NCI-H524 (cell line): Measurements from ENCODE around the gene NEU1.
"Not testable (repeated sequence)": the region's sequence is repeated elsewhere in the genome, so short reads cannot be mapped to it uniquely, and the experiment has no call there.

ENCODE experiments used
- DNase-seq, 2 experiments: peaks; one replicate each; lab custom pipeline; 2025; lab: John Stamatoyannopoulos, UW

The NEU1 gene

GRCh38 chr6:31838968-31839367, 23.7 kb downstream of the NEU1 start:
- no peak for DNase-seq

GRCh38 chr6:31838114-31838553, 24.5 kb downstream of the NEU1 start:
- DNase-seq: not testable (repeated sequence)

GRCh38 chr6:31837369-31838113, 25.1 kb downstream of the NEU1 start:
- DNase-seq: no peak

GRCh38 chr6:31836474-31837368, 25.9 kb downstream of the NEU1 start:
- no peak for DNase-seq

- no peak for DNase-seq
Measured at GRCh38 chr6:31836047-31836473, 26.6 kb downstream of the NEU1 start.

GRCh38 chr6:31834367-31835250, 28.0 kb downstream of the NEU1 start:
- peak; percentile 85 to 90 for DNase-seq

- no peak for DNase-seq
Measured at GRCh38 chr6:31831350-31832215, 31.0 kb downstream of the NEU1 start.

- no peak for DNase-seq
Measured at GRCh38 chr6:31830886-31831335, 31.7 kb downstream of the NEU1 start.

GRCh38 chr6:31829633-31830283, 32.9 kb downstream of the NEU1 start:
- peak; percentile 14 to 53 for DNase-seq

GRCh38 chr6:31827286-31828079, 35.1 kb downstream of the NEU1 start, which contains the start of gene HSPA1B:
TSS of gene HSPA1B (plus strand) at chr6:31827738. CDS start at chr6:31827951, 213 bp downstream.
- peak; percentile 99 to 100 for DNase-seq

- peak; percentile 66 to 78 for DNase-seq
Measured at GRCh38 chr6:31826793-31827285, 35.8 kb downstream of the NEU1 start.

GRCh38 chr6:31825553-31825952, 37.1 kb downstream of the NEU1 start:
- no peak for DNase-seq

- DNase-seq: not testable (repeated sequence)
Measured at GRCh38 chr6:31823592-31824196, 38.9 kb downstream of the NEU1 start.

- DNase-seq: no peak
Measured at GRCh38 chr6:31822036-31822821, 40.4 kb downstream of the NEU1 start.

GRCh38 chr6:31821301-31822035, 41.2 kb downstream of the NEU1 start:
- peak in 1 of 2 experiments; percentile 21 for DNase-seq

GRCh38 chr6:31820399-31820798, 42.2 kb downstream of the NEU1 start:
- not testable (repeated sequence) for DNase-seq

- DNase-seq: no peak
Measured at GRCh38 chr6:31819871-31820299, 42.7 kb downstream of the NEU1 start.
